Peyer's patch (tissue), 4 donors: ENCODE results near the gene H6PD. TPM values are rescaled to one million over a fixed set of nuclear protein-coding genes. Genes with fewer than 3 reads are reported as not detected.

Source experiments
- DNase-seq, 3 donors: peaks; one replicate each; pipeline ENCODE4 v3.0.0-alpha.2; 2017 to 2019
- H3K27ac ChIP-seq, 4 donors: fragments of 200-600 bp; sonication (generic); one replicate each; pipeline ENCODE4 v1.5.1; 2016 to 2019
- H3K27me3 ChIP-seq, 2 donors: fragments of 200-600 bp; sonication (generic); one replicate each; pipeline ENCODE4 v1.5.1; 2019
- H3K36me3 ChIP-seq, 3 donors: fragments of 200-600 bp; sonication (generic); one replicate each; pipeline ENCODE4 v1.5.1; 2016 to 2019
- H3K4me1 ChIP-seq, 4 donors: fragments of 200-600 bp; sonication (generic); one replicate each; pipeline ENCODE4 v1.5.1; 2016 to 2019
- H3K4me3 ChIP-seq, 4 donors: fragments of 200-600 bp; sonication (generic); 1 replicate in 3 of 4; 2 replicates in 1 of 4; pipeline ENCODE4 v1.5.1; 2016 to 2019; ENCODE audit warnings: mild to moderate bottlenecking in 1 of 4
- H3K9me3 ChIP-seq, 4 donors: fragments of 200-600 bp; sonication (generic); one replicate each; pipeline ENCODE4 v1.5.1; 2016 to 2019; ENCODE audit warnings: mild to moderate bottlenecking in 1 of 4
- CTCF ChIP-seq, 6 experiments: fragments of 450-650 bp in 4 of 6; fragments of 200-600 bp in 2 of 6; sonication (generic) in 1 of 6; IDR thresholded peaks; one replicate each; pipeline ENCODE4 v1.5.1; 2017 to 2019; ENCODE audit warnings: antibody characterized with exemption in 6 of 6, mild to moderate bottlenecking in 3 of 6, moderate library complexity in 1 of 6
- POLR2A ChIP-seq, 2 donors: fragments of 450-650 bp; IDR thresholded peaks; one replicate each; pipeline ENCODE4 v1.5.1; 2017; ENCODE audit warnings: antibody characterized with exemption in 2 of 2, mild to moderate bottlenecking in 2 of 2, moderate library complexity in 2 of 2
- total RNA-seq, 4 donors: library from RNA; depleted of rRNA; stranded (reverse); fragments of >200 nt; gene quantifications; one replicate each; pipeline ENCODE4 v1.1.0, GENCODE V29; 2016

H6PD gene
- total RNA-seq, 4 donors from 2014 or later: 23.1 to 72.9 (median 37.2) TPM

GRCh38 chr1:9192578-9193232, 41.9 kb upstream of the H6PD start:
- Histone ChIP-seq H3K36me3 (no peaks in the 10 kb centered on the region), H3K27ac (no peak overlapping the region), H3K4me3 (no peak overlapping the region), H3K27me3 (no peaks in the 10 kb centered on the region), H3K4me1 (peaks cover 0 to 8% (median 0%) of the 10 kb centered on the region in 4 donors), H3K9me3 (no peaks in the 10 kb centered on the region)
- TF ChIP-seq POLR2A (IDR thresholded peaks at IDR 0.05) (no peak), CTCF (IDR thresholded peaks at IDR 0.05) (no peak)
- DNase-seq: no peak

GRCh38 chr1:9193233-9193625, 41.3 kb upstream of the H6PD start:
- Histone ChIP-seq H3K9me3 (no peaks in the 10 kb centered on the region), H3K4me1 (peaks cover 0 to 8% (median 0%) of the 10 kb centered on the region in 4 donors), H3K36me3 (no peaks in the 10 kb centered on the region), H3K27me3 (no peaks in the 10 kb centered on the region), H3K27ac (no peak overlapping the region), H3K4me3 (no peak overlapping the region)
- no peak for DNase-seq
- TF ChIP-seq CTCF (IDR thresholded peaks at IDR 0.05) (no peak), POLR2A (IDR thresholded peaks at IDR 0.05) (no peak)

- Histone ChIP-seq H3K4me1 (peaks cover 0 to 11% (median 2%) of the 10 kb centered on the region in 4 donors), H3K27me3 (no peaks in the 10 kb centered on the region), H3K36me3 (no peaks in the 10 kb centered on the region), H3K27ac (no peak overlapping the region), H3K4me3 (no peak overlapping the region), H3K9me3 (no peaks in the 10 kb centered on the region)
- no peak for DNase-seq
- no peak for TF ChIP-seq POLR2A (IDR thresholded peaks at IDR 0.05)
- no peak for TF ChIP-seq CTCF (IDR thresholded peaks at IDR 0.05)
Observed at GRCh38 chr1:9194024-9194423, 40.5 kb upstream of the H6PD start.

- Histone ChIP-seq H3K9me3 (no peaks in the 10 kb centered on the region), H3K27ac (no peak overlapping the region), H3K36me3 (no peaks in the 10 kb centered on the region), H3K4me3 (no peak overlapping the region), H3K27me3 (no peaks in the 10 kb centered on the region), H3K4me1 (peaks cover 0 to 11% (median 2%) of the 10 kb centered on the region in 4 donors)
- no peak for TF ChIP-seq POLR2A (IDR thresholded peaks at IDR 0.05)
- TF ChIP-seq CTCF (IDR thresholded peaks at IDR 0.05): no peak
- DNase-seq: no peak
Observed at GRCh38 chr1:9195651-9196050, 38.9 kb upstream of the H6PD start.

GRCh38 chr1:9196129-9197040, 38.2 kb upstream of the H6PD start:
- Histone ChIP-seq H3K27ac (peak overlapping the region in 1 of 4 donors; percentile 3), H3K9me3 (no peaks in the 10 kb centered on the region), H3K4me3 (no peak overlapping the region), H3K27me3 (no peaks in the 10 kb centered on the region), H3K36me3 (no peaks in the 10 kb centered on the region), H3K4me1 (peaks cover 0 to 15% (median 2%) of the 10 kb centered on the region in 4 donors)
- TF ChIP-seq CTCF (IDR thresholded peaks at IDR 0.05) (peak; percentile 52 to 84 (median 77)), POLR2A (IDR thresholded peaks at IDR 0.05) (no peak)
- peak; percentile 61 to 89 (median 75) for DNase-seq
